B cell (primary cell): ENCODE measurements around the gene SNX32. TPM values are rescaled to one million over a fixed set of nuclear protein-coding genes. Genes with fewer than 3 reads are reported as not detected.
A peak's percentile ranks its signal among the peaks of the same experiment; 100 is the strongest.

Source experiments
- ATAC-seq: fragments of 200-7000 bp; cut with Tn5 transposase; one replicate; pipeline ENCODE4 v1.10.0; 2021; ENCODE audit warnings: low read depth, mild to moderate bottlenecking, moderate number of reproducible peaks, moderate library complexity
- CTCF ChIA-PET: fragments of 350-600 bp; sonication (Branson Sonifier 250); formaldehyde crosslinking; loops from one replicate; lab custom pipeline; 2021; ENCODE audit warnings: antibody characterized with exemption, inconsistent platforms; lab: Charles Lee
- POLR2A ChIA-PET: fragments of 350-600 bp; sonication (Branson Sonifier 250); formaldehyde crosslinking; loops from one replicate; lab custom pipeline; 2021; ENCODE audit warnings: antibody characterized with exemption; lab: Charles Lee
- DNase-seq: peaks from one replicate; pipeline ENCODE4 v3.0.0; 2013
- H2AFZ ChIP-seq: 2 replicates; pipeline ENCODE4 v1.6.1; 2012; ENCODE audit warnings: mild to moderate bottlenecking, low read depth, low read length; ENCODE audit not compliant: insufficient read depth, poor library complexity, severe bottlenecking
- H3K27ac ChIP-seq, 2 donors: 1 replicate in 1 of 2; 2 replicates in 1 of 2; pipeline ENCODE4 v1.5.1; 2012 to 2013; ENCODE audit warnings: low read length in 2 of 2, mild to moderate bottlenecking in 2 of 2, moderate library complexity in 1 of 2
- H3K27me3 ChIP-seq, 4 experiments: fragments of 200-600 bp in 1 of 4; sonication (generic) in 1 of 4; replicated peaks in 1 of 4; 1 replicate in 2 of 4; 2 replicates in 2 of 4; pipeline versions ENCODE4 v1.6.1 to v1.7.0; 2013 to 2016; ENCODE audit warnings: low read length in 3 of 4, mild to moderate bottlenecking in 2 of 4, mixed read lengths in 1 of 4, moderate library complexity in 1 of 4; ENCODE audit not compliant: insufficient read depth in 4 of 4, control insufficient read depth in 3 of 4; ENCODE audit errors: control extremely low read depth in 1 of 4
- H3K36me3 ChIP-seq, 2 experiments: replicated peaks in 1 of 2; 1 replicate in 1 of 2; 2 replicates in 1 of 2; pipeline versions ENCODE4 v1.6.1 to v1.7.1; 2013; ENCODE audit warnings: low read length in 1 of 2; ENCODE audit not compliant: insufficient read depth in 2 of 2, control insufficient read depth in 1 of 2; ENCODE audit errors: control extremely low read depth in 1 of 2, extremely low read depth in 1 of 2
- H3K4me1 ChIP-seq, 2 donors: fragments of 200-600 bp in 1 of 2; sonication (generic) in 1 of 2; 1 replicate in 1 of 2; 2 replicates in 1 of 2; pipeline versions ENCODE4 v1.5.1 to v1.6.1; 2013 to 2017; ENCODE audit warnings: low read length in 2 of 2; ENCODE audit not compliant: control insufficient read depth in 2 of 2, insufficient read depth in 2 of 2
- H3K4me2 ChIP-seq: replicated peaks from 2 replicates; pipeline ENCODE3; 2012; ENCODE audit warnings: mild to moderate bottlenecking, low read depth, low read length; ENCODE audit not compliant: poor library complexity, severe bottlenecking
- H3K4me3 ChIP-seq, 5 experiments: fragments of 200-600 bp in 1 of 5; sonication (generic) in 1 of 5; 1 replicate in 3 of 5; 2 replicates in 2 of 5; pipeline versions ENCODE4 v1.5.1 to v1.7.0; 2011 to 2016; ENCODE audit warnings: low read length in 4 of 5, mild to moderate bottlenecking in 4 of 5, low read depth in 2 of 5, control low read depth in 1 of 5, moderate library complexity in 1 of 5; ENCODE audit not compliant: insufficient read depth in 1 of 5; ENCODE audit errors: control extremely low read depth in 1 of 5, extremely low read depth in 1 of 5
- H3K79me2 ChIP-seq: fragments of 200-600 bp; sonication (generic); one replicate; pipeline ENCODE4 v1.6.0; 2016; ENCODE audit warnings: low read length; ENCODE audit not compliant: control insufficient read depth, insufficient read depth
- H3K9ac ChIP-seq: fragments of 200-600 bp; sonication (generic); 2 replicates; pipeline ENCODE4 v1.6.1; 2017; ENCODE audit warnings: mild to moderate bottlenecking, low read length, moderate library complexity
- H3K9me3 ChIP-seq, 3 donors: one replicate each; pipeline versions ENCODE4 v1.6.1 to v1.7.1; 2013; ENCODE audit warnings: low read length in 2 of 3; ENCODE audit not compliant: control insufficient read depth in 2 of 3, insufficient read depth in 1 of 3; ENCODE audit errors: control extremely low read depth in 1 of 3
- H4K20me1 ChIP-seq: 2 replicates; pipeline ENCODE4 v1.6.0; 2012; ENCODE audit warnings: mild to moderate bottlenecking, low read length; ENCODE audit not compliant: insufficient read depth, control insufficient read depth, poor library complexity, severe bottlenecking
- H3K27ac Mint-ChIP-seq: one replicate; pipeline ENCODE4 v1.8.0; 2021; ENCODE audit warnings: mixed read lengths
- H3K27me3 Mint-ChIP-seq: one replicate; pipeline ENCODE4 v1.8.0; 2021; ENCODE audit warnings: mixed read lengths
- H3K4me1 Mint-ChIP-seq: one replicate; pipeline ENCODE4 v1.8.0; 2021; ENCODE audit warnings: mixed read lengths
- H3K4me3 Mint-ChIP-seq: one replicate; pipeline ENCODE4 v1.8.0; 2021; ENCODE audit warnings: mixed read lengths
- H3K9me3 Mint-ChIP-seq: one replicate; pipeline ENCODE4 v1.8.0; 2022; ENCODE audit warnings: mixed read lengths; ENCODE audit not compliant: insufficient read depth
- CTCF ChIP-seq: fragments of 200-600 bp; IDR thresholded peaks from one replicate; pipeline ENCODE4 v1.8.0; 2022; ENCODE audit warnings: antibody characterized with exemption, mild to moderate bottlenecking
- EZH2 ChIP-seq: IDR thresholded peaks from 2 replicates; pipeline ENCODE4 v1.6.1; 2012; ENCODE audit warnings: borderline replicate concordance, low read depth, mild to moderate bottlenecking, moderate library complexity, low read length; ENCODE audit not compliant: insufficient read depth, poor library complexity, severe bottlenecking
- WGBS: methylation state at CpG from one replicate; pipeline ENCODE4 v1.1.5; 2013; ENCODE audit warnings: missing lambda C conversion rate; ENCODE audit not compliant: insufficient coverage; 5-methylcytosine and 5-hydroxymethylcytosine counted together
- intact Hi-C: fragments of 100-400 bp; cut with micrococcal nuclease; formaldehyde crosslinking; loops from one replicate; pipeline ENCODE4 v1.10.0; 2022
- polyA plus RNA-seq: library from polyadenylated mRNA; depleted of rRNA; stranded (reverse); fragments of >200 nt; gene quantifications from 2 replicates; pipeline ENCODE4 v1.2.3, GENCODE V29; 2012
- total RNA-seq, 2 donors: library from RNA; stranded (reverse); fragments of 120-200 nt in 1 of 2; gene quantifications; 1 replicate in 1 of 2; 2 replicates in 1 of 2; pipeline versions ENCODE4 v1.2.3 to v1.2.4, GENCODE V29; 2013 to 2022

Gene SNX32
- total and polyA plus RNA-seq, 2 donors (not counting 1 experiment from before 2014, with no cell fraction given): 0.57 to 0.89 TPM

GRCh38 chr11:65885808-65886536 lies 52.2 kb downstream of the SNX32 start:
- Histone ChIP-seq H3K36me3 (peaks cover 0 to 31% of the 10 kb centered on the region in 2 experiments), H3K27me3 (no peaks in the 10 kb centered on the region), H3K4me1 (peaks cover 28 to 44% of the 10 kb centered on the region in 2 donors), H3K4me2 (no peak overlapping the region), H4K20me1 (peaks cover 9% of the 10 kb centered on the region), H3K4me3 (no peak overlapping the region), H2AFZ (no peak overlapping the region), H3K27ac (no peak overlapping the region), H3K9ac (no peak overlapping the region), H3K9me3 (no peaks in the 10 kb centered on the region), H3K79me2 (peaks cover 24% of the 10 kb centered on the region)
- TF ChIP-seq EZH2 (no peak), CTCF (no peak)
- DNase-seq (no peak), ATAC-seq (no peak)
- H3K9me3 Mint-ChIP-seq: no peaks in the 10 kb centered on the region
- intact Hi-C loops: no loop called here
- no peaks in the 10 kb centered on the region for H3K27me3 Mint-ChIP-seq
- POLR2A ChIA-PET: interaction anchor here (2.3 to 3.3 kb wide), 2 partner anchors 12 to 27 kb away, joined by 11 to 13 read pairs; partner anchors contain the start of genes CFL1 and MUS81
- peak overlapping the region; percentile 98 for H3K4me3 Mint-ChIP-seq
- 97% methylated on average over 3 of the region's 12 CpGs for whole genome bisulfite sequencing
- peaks cover 53% of the 10 kb centered on the region for H3K4me1 Mint-ChIP-seq
- CTCF ChIA-PET: interaction anchor here (0.7 to 15.5 kb wide), 28 partner anchors 10 to 1035 kb away, joined by 3 to 244 read pairs (median 10); partner anchors contain the start of genes AP5B1, C11orf68, CFL1 and FOSL1
- H3K27ac Mint-ChIP-seq: no peak overlapping the region
